HUES6 (cell line): ENCODE results near the gene PATL1.
A peak's percentile ranks its signal among the peaks of the same experiment; 100 is the strongest.
"Not testable (repeated sequence)": the region's sequence is repeated elsewhere in the genome, so short reads cannot be mapped to it uniquely, and the experiment has no call there.

Source experiments
- H3K27ac ChIP-seq: 2 replicates; pipeline ENCODE4 v1.7.0; 2013; ENCODE audit warnings: low read depth, mild to moderate bottlenecking, low read length, inconsistent platforms
- H3K27me3 ChIP-seq: 2 replicates; pipeline ENCODE4 v1.6.1; 2013; ENCODE audit warnings: low read length; ENCODE audit not compliant: control insufficient read depth, insufficient read depth
- H3K36me3 ChIP-seq: 2 replicates; pipeline ENCODE4 v1.6.1; 2013; ENCODE audit warnings: low read length; ENCODE audit not compliant: control insufficient read depth, insufficient read depth
- H3K4me1 ChIP-seq: 2 replicates; pipeline ENCODE4 v1.6.1; 2013; ENCODE audit warnings: low read length; ENCODE audit not compliant: control insufficient read depth, insufficient read depth
- H3K4me3 ChIP-seq: 2 replicates; pipeline ENCODE4 v1.5.1; 2013; ENCODE audit warnings: low read depth, low read length
- H3K9ac ChIP-seq: one replicate; pipeline ENCODE4 v1.6.1; 2013; ENCODE audit warnings: mild to moderate bottlenecking, low read length
- H3K9me3 ChIP-seq: 2 replicates; pipeline ENCODE4 v1.6.1; 2013; ENCODE audit warnings: low read depth, low read length; ENCODE audit not compliant: control insufficient read depth, insufficient read depth

PATL1 gene, protein sequence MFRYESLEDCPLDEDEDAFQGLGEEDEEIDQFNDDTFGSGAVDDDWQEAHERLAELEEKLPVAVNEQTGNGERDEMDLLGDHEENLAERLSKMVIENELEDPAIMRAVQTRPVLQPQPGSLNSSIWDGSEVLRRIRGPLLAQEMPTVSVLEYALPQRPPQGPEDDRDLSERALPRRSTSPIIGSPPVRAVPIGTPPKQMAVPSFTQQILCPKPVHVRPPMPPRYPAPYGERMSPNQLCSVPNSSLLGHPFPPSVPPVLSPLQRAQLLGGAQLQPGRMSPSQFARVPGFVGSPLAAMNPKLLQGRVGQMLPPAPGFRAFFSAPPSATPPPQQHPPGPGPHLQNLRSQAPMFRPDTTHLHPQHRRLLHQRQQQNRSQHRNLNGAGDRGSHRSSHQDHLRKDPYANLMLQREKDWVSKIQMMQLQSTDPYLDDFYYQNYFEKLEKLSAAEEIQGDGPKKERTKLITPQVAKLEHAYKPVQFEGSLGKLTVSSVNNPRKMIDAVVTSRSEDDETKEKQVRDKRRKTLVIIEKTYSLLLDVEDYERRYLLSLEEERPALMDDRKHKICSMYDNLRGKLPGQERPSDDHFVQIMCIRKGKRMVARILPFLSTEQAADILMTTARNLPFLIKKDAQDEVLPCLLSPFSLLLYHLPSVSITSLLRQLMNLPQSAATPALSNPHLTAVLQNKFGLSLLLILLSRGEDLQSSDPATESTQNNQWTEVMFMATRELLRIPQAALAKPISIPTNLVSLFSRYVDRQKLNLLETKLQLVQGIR

DNA sequence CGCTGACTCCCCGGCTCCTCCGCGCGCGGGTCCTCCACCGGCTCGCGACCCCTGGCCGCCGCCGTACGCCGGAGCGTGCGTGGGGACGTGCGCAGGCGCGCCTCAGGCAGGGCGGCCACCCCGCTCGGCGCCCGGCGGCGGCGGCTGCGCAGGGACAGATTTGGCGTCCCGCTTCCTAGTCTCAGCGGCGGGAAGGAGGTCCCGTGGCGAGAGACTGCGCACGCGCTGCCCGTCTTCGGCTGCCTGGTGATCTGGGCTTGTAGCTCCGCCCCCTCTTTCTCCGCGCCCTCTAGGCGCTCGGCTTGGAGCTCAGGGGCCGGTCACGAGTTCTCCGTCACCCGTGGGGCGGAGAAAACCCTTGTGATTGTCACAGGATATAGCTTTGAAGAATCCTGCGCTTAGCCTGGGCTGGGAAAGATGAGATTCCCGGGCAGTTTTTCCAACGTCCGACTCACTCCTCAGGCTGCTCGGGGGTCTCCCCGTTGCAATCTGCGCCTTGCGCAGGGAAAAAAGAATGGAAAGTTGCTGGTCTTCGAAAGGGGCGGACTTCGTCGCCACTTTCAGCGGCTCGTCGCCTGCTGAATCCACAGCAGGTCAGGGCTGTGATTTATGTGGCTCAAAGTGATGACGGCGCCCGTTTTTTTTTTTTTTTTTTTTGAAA, at the start of gene PATL1:
TSS of gene PATL1 (minus strand) at position 88 of the 661 bp plus-strand sequence. CDS start 142 bp downstream, outside the sequence.
- peak within 1 kb of the TSS; percentile 89 for H3K4me3 ChIP-seq
- H3K9ac ChIP-seq: peak within 1 kb of the TSS; percentile 93
- H3K27me3 ChIP-seq: no peaks in the 10 kb centered on the region
- no peaks in the 10 kb centered on the region for H3K9me3 ChIP-seq
- peak within 1 kb of the TSS; percentile 94 for H3K27ac ChIP-seq
- H3K4me1 ChIP-seq: peaks cover 10% of the 10 kb centered on the region
- H3K36me3 ChIP-seq: peaks cover 29% of the 10 kb centered on the region

- Histone ChIP-seq H3K9ac (no peak overlapping the region), H3K4me1 (no peaks in the 10 kb centered on the region), H3K36me3 (no peaks in the 10 kb centered on the region), H3K27me3 (no peaks in the 10 kb centered on the region), H3K27ac (no peak overlapping the region), H3K9me3 (no peaks in the 10 kb centered on the region), H3K4me3 (no peak overlapping the region)
These were observed 47.2 kb upstream of the PATL1 start for GRCh38 chr11:59716051-59716450.

DNA sequence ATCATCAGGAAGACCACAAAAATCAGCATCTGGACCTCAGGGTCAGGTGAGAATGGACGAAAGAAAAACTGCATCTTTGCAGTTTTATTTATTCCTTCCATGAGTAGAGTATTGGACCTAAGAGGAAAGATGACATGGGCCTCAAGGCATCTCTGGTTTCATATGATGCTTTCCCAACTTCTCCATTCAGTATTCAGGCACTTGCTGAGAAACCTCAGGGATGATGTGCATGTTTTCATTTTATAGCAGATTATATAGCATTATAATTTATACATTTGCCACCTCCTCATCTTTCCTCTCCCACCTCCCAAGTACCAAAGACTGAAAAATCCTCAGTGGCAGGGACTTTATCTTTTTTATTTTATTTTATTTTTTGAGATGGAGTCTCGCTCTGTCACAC, 44.9 kb upstream of the PATL1 start, which contains the start of gene OR10V1:
TSS of gene OR10V1 (minus strand) at position 101 of the 400 bp plus-strand sequence. CDS start at position 101, 0 bp downstream.
- H3K4me3 ChIP-seq: no peak within 1 kb of the TSS
- no peaks in the 10 kb centered on the region for H3K27me3 ChIP-seq
- H3K9me3 ChIP-seq: no peaks in the 10 kb centered on the region
- no peak within 1 kb of the TSS for H3K9ac ChIP-seq
- H3K4me1 ChIP-seq: no peaks in the 10 kb centered on the region
- no peaks in the 10 kb centered on the region for H3K36me3 ChIP-seq
- no peak within 1 kb of the TSS for H3K27ac ChIP-seq

DNA sequence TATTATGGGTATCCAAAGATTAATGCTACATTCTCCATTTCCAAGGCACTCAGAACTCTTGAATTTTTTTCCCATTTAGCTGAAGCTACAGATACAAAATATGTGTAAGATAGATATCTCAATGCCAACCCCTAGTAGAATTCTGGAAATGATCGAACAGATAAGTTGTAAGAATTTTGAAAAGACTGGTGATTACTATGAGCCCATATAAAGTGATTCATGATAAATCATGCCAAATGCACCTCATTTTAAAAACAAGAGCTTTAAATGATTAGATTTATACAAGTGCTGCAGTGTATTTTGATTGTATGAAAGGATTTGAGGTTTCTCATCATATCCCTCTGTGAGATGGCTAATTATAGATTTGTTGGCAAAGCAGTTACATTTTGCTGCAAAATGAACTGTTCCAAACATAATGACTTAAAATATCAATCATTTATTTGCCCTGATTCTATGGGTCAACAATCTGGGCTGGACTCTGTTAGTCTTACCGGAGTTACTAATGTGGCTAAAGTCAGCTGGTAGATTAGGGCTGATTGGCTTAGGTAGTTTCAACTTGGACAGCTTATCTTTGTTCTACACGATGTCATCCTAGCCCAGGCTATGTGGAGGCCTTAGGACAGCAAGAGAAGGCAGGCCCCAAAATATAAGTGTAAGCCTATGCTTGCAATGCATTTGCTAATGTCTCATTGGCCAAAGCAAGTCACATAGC, 41.5 kb upstream of the PATL1 start:
- Histone ChIP-seq H3K36me3 (no peaks in the 10 kb centered on the region), H3K4me1 (no peaks in the 10 kb centered on the region), H3K27ac (no peak overlapping the region), H3K27me3 (no peaks in the 10 kb centered on the region), H3K9me3 (no peaks in the 10 kb centered on the region), H3K9ac (no peak overlapping the region), H3K4me3 (no peak overlapping the region)

DNA sequence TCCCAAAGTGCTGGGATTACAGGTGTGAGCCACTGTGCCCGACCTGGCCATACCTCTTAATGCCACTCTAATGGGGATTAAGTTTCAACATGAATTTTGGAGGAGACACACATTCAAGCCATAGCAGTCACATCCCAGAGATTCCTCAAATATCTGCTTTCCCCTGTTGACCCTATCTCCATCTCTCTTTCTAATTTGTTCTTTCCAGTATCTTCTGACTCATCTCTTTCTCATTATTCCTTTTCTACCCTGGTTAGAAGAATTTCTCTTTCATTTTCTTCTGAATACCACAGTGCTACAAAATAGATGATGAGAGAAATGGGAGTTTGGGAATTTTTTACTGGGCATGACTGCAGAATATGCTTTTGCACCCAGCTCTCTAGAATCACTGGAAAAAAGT, 39.7 kb upstream of the PATL1 start:
- Histone ChIP-seq H3K36me3 (no peaks in the 10 kb centered on the region), H3K9me3 (no peaks in the 10 kb centered on the region), H3K27me3 (no peaks in the 10 kb centered on the region), H3K27ac (no peak overlapping the region), H3K4me1 (no peaks in the 10 kb centered on the region), H3K4me3 (no peak overlapping the region), H3K9ac (no peak overlapping the region)

DNA sequence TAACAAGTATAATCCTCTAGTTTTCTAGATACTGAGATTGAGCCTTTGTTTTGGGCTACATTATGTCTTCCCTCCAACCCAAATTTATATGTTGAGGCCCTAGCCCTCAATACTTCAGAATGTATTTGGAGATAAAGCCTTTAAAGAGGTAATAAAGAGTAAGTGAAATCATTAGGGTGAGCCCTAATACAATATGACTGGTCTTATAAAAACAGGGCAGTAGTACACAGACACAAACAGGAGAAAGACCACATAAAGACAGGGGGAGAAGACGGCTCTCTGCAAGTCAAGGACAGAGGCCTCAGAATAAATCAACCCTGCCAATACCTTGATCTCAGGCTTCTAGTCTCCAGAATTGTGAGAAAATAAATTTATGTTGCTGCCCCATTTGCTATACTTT, 38.5 kb upstream of the PATL1 start:
- Histone ChIP-seq H3K4me1 (no peaks in the 10 kb centered on the region), H3K9me3 (no peaks in the 10 kb centered on the region), H3K36me3 (no peaks in the 10 kb centered on the region), H3K4me3 (no peak overlapping the region), H3K27me3 (no peaks in the 10 kb centered on the region), H3K27ac (no peak overlapping the region; the same call in 1 of the 2 replicates), H3K9ac (no peak overlapping the region)

DNA sequence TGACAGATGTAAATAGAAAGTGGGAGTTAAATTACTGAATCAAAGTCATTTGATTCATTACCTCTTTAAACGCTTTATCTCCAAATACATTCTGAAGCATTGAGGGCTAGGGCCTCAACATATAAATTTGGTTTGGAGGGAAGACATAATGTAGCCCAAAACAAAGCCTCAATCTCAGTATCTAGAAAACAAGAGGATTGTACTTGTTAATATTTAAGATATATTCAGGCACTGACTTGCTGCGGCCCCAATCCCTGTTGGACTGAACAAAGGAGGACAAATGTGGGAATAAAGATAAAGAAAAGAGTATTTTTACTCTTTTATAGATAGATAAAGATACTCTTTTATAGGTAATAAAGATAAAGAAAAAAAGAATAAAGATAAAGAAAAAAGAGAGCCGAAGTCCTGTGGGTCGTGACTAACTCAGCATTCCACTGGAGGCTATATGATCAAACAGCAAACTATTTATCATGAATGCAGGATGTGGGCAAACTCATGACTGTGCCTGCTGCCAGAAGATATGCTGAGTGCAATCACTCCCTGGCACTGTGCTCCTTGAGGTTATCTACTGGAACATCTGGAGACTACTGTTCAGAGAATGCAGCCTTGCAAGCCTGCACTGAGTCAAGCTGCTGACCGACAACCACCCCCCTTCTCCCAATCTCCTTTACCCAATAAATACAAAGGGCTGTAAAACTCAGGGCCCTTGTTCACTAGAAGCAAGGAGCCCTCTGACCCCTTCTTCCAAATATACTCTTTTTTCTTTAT, 37.9 kb upstream of the PATL1 start:
- H3K27ac ChIP-seq: no peak overlapping the region; the same call in 1 of the 2 replicates
- H3K36me3 ChIP-seq: no peaks in the 10 kb centered on the region
- no peak overlapping the region for H3K4me3 ChIP-seq
- H3K4me1 ChIP-seq: no peaks in the 10 kb centered on the region
- H3K9me3 ChIP-seq: no peaks in the 10 kb centered on the region
- H3K9ac ChIP-seq: no peak overlapping the region
- no peaks in the 10 kb centered on the region for H3K27me3 ChIP-seq

DNA sequence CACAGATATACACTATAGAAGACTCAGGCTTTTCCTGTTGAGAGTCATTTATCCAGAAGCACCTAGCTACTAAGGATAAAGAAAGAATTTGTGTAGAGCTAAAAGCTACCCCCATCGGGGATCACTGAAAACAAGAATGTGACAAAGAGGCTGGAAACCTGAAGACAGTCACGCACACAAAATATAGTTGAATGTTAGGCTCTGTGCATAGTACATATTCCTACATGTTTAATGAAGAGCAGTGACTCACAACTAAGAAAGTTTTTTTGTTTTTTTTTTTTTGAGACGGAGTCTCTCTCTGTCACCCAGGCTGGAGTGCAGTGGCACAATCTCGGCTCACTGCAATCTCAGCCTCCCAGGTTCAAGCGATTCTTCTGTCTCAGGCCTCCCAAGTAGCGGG, 36.5 kb upstream of the PATL1 start:
- Histone ChIP-seq H3K9ac (no peak overlapping the region), H3K27ac (no peak overlapping the region), H3K4me1 (no peaks in the 10 kb centered on the region), H3K9me3 (0 out of 2 replicates have a peak, but pooled peaks cover 2% of the 10 kb centered on the region), H3K36me3 (no peaks in the 10 kb centered on the region), H3K4me3 (no peak overlapping the region), H3K27me3 (no peaks in the 10 kb centered on the region)

DNA sequence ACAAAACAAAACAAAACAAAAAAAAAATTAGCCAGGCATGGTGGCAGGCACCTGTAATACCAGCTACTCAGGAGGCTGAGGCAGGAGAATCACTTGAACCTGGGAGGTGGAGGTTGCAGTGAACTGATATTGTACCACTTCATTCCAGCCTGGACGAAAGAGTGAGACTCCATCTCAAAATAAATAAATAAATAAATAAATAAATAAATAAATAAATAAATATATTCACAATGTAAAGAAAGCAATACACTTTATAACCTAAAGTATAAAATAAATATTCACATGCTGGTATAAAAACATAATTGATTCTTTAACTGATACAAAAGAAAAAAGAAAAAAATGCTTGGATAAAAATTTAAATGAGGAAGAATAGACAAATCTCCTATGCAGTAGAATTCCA, 34.7 kb upstream of the PATL1 start:
- H3K9ac ChIP-seq, H3K27me3 ChIP-seq, H3K36me3 ChIP-seq, H3K9me3 ChIP-seq, H3K27ac ChIP-seq, H3K4me1 ChIP-seq, H3K4me3 ChIP-seq: not testable (repeated sequence)

- H3K27ac ChIP-seq, H3K4me3 ChIP-seq, H3K9me3 ChIP-seq, H3K36me3 ChIP-seq, H3K9ac ChIP-seq, H3K4me1 ChIP-seq, H3K27me3 ChIP-seq: not testable (repeated sequence)
These were observed 31.3 kb upstream of the PATL1 start for GRCh38 chr11:59700157-59700556.
